GM06990 (cell line): ENCODE data around the gene LRRFIP2.

Source experiments
- DNase-seq: peaks from one replicate; pipeline ENCODE4 v3.0.0-alpha.2; 2011; ENCODE audit not compliant: insufficient read length; ENCODE audit errors: extremely low read depth
- H3K27me3 ChIP-seq: replicated peaks from 2 replicates; pipeline ENCODE4 v1.6.0; 2011; ENCODE audit warnings: low read length; ENCODE audit not compliant: control insufficient read depth, insufficient read depth
- H3K36me3 ChIP-seq: 2 replicates; pipeline ENCODE4 v1.5.1; 2011; ENCODE audit warnings: low read length; ENCODE audit not compliant: control insufficient read depth, insufficient read depth
- H3K4me3 ChIP-seq: replicated peaks from 2 replicates; pipeline ENCODE4 v1.5.1; 2011; ENCODE audit warnings: low read depth, mild to moderate bottlenecking, control low read depth, low read length
- TF ChIP-seq, protein P1 (sequence below): IDR thresholded peaks from 2 replicates; pipeline ENCODE4 v1.5.1; 2011; ENCODE audit warnings: low read length, control low read depth, mild to moderate bottlenecking, inconsistent platforms; ENCODE audit not compliant: insufficient read depth, poor library complexity, severe bottlenecking

LRRFIP2 gene

GRCh38 chr3:37194533-37194932 is 20.2 kb upstream of the LRRFIP2 start:
- Histone ChIP-seq H3K27me3 (no peaks in the 10 kb centered on the region), H3K36me3 (no peaks in the 10 kb centered on the region), H3K4me3 (no peak overlapping the region)
- TF ChIP-seq, protein P1, sequence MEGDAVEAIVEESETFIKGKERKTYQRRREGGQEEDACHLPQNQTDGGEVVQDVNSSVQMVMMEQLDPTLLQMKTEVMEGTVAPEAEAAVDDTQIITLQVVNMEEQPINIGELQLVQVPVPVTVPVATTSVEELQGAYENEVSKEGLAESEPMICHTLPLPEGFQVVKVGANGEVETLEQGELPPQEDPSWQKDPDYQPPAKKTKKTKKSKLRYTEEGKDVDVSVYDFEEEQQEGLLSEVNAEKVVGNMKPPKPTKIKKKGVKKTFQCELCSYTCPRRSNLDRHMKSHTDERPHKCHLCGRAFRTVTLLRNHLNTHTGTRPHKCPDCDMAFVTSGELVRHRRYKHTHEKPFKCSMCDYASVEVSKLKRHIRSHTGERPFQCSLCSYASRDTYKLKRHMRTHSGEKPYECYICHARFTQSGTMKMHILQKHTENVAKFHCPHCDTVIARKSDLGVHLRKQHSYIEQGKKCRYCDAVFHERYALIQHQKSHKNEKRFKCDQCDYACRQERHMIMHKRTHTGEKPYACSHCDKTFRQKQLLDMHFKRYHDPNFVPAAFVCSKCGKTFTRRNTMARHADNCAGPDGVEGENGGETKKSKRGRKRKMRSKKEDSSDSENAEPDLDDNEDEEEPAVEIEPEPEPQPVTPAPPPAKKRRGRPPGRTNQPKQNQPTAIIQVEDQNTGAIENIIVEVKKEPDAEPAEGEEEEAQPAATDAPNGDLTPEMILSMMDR = no peak
- no peak for DNase-seq

GRCh38 chr3:37190667-37191066 is 16.3 kb upstream of the LRRFIP2 start:
- H3K4me3 ChIP-seq = no peak overlapping the region
- no peaks in the 10 kb centered on the region for H3K36me3 ChIP-seq
- H3K27me3 ChIP-seq = no peaks in the 10 kb centered on the region
- DNase-seq = no peak
- TF ChIP-seq, protein P1 = no peak

GRCh38 chr3:37189109-37189508 is 14.7 kb upstream of the LRRFIP2 start:
- TF ChIP-seq, protein P1 = no peak
- Histone ChIP-seq H3K27me3 (no peaks in the 10 kb centered on the region), H3K36me3 (no peaks in the 10 kb centered on the region), H3K4me3 (no peak overlapping the region)
- no peak for DNase-seq

DNA sequence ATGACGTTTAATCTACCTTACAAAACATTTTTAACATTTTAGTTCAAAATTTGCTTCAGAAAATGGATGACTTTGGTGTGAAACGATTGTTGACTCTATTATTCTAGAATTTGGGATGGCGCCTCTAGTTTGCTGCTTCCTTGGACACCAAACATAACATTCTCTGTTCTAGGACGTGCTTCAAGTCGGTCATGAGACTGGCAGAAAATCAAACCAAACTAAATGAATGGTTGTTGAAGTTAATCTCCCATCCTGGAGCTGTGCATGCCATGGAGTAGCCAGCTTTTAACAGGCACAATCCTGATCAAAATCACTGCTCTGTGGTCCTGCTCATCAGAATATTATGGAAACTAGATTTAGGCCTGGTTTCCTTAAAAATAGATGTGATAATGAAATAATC is 9.6 kb upstream of the LRRFIP2 start:
- H3K4me3 ChIP-seq = no peak overlapping the region
- no peak for DNase-seq

GRCh38 chr3:37183375-37183831 is 9.0 kb upstream of the LRRFIP2 start:
- Histone ChIP-seq H3K4me3 (no peak overlapping the region), H3K36me3 (no peaks in the 10 kb centered on the region), H3K27me3 (no peaks in the 10 kb centered on the region)
- TF ChIP-seq, protein P1 = no peak
- DNase-seq = no peak

More for the DNA sequence above, 9.6 kb upstream of the LRRFIP2 start:
- Histone ChIP-seq H3K27me3 (no peaks in the 10 kb centered on the region), H3K36me3 (no peaks in the 10 kb centered on the region)
- TF ChIP-seq, protein P1 = no peak

- no peak for DNase-seq
- H3K27me3 ChIP-seq = no peaks in the 10 kb centered on the region
- no peak overlapping the region for H3K4me3 ChIP-seq
- H3K36me3 ChIP-seq = no peaks in the 10 kb centered on the region
- TF ChIP-seq, protein P1 = no peak
Observed at GRCh38 chr3:37182816-37183215, 8.4 kb upstream of the LRRFIP2 start.
